IPS-NIHi11 (cell line): Measurements from ENCODE around the gene HPS5.
"Not testable (repeated sequence)": the region's sequence is repeated elsewhere in the genome, so short reads cannot be mapped to it uniquely, and the experiment has no call there.

ENCODE experiments used
- DNase-seq: peaks from one replicate; pipeline ENCODE4 v3.0.0; 2012; ENCODE audit warnings: mixed read lengths, low spot score

Gene HPS5, protein sequence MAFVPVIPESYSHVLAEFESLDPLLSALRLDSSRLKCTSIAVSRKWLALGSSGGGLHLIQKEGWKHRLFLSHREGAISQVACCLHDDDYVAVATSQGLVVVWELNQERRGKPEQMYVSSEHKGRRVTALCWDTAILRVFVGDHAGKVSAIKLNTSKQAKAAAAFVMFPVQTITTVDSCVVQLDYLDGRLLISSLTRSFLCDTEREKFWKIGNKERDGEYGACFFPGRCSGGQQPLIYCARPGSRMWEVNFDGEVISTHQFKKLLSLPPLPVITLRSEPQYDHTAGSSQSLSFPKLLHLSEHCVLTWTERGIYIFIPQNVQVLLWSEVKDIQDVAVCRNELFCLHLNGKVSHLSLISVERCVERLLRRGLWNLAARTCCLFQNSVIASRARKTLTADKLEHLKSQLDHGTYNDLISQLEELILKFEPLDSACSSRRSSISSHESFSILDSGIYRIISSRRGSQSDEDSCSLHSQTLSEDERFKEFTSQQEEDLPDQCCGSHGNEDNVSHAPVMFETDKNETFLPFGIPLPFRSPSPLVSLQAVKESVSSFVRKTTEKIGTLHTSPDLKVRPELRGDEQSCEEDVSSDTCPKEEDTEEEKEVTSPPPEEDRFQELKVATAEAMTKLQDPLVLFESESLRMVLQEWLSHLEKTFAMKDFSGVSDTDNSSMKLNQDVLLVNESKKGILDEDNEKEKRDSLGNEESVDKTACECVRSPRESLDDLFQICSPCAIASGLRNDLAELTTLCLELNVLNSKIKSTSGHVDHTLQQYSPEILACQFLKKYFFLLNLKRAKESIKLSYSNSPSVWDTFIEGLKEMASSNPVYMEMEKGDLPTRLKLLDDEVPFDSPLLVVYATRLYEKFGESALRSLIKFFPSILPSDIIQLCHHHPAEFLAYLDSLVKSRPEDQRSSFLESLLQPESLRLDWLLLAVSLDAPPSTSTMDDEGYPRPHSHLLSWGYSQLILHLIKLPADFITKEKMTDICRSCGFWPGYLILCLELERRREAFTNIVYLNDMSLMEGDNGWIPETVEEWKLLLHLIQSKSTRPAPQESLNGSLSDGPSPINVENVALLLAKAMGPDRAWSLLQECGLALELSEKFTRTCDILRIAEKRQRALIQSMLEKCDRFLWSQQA

GRCh38 chr11:18321969-18322711 is at the start of gene HPS5, which contains the start of gene GTF2H1:
Gene HPS5 (minus strand): TSS chr11:18322140. CDS start chr11:18317858, 4,282 bp downstream.
Gene GTF2H1 (plus strand): TSS chr11:18322567. CDS start chr11:18333075, 10,508 bp downstream.
- peak; percentile 99 for DNase-seq

DNA sequence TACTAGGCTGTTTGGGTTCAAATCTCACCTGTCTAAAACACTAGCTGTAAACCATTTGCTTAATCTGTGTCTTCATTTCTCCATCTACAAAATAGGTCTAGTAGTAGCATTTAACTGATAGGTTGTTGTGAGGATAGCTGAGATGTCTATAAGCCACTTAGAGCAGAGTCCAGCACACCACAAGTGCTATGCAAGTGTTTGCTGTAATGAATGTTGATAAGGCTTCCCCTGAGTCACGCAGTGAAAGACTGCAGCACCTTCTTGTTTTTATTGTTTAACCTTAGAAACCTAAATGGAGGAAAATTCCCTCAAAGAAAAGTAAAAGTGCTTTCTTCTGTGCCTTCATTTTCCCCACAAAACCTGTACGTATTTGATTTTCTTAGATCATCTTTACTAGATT is 49.3 kb upstream of the HPS5 start:
- no peak for DNase-seq

DNA sequence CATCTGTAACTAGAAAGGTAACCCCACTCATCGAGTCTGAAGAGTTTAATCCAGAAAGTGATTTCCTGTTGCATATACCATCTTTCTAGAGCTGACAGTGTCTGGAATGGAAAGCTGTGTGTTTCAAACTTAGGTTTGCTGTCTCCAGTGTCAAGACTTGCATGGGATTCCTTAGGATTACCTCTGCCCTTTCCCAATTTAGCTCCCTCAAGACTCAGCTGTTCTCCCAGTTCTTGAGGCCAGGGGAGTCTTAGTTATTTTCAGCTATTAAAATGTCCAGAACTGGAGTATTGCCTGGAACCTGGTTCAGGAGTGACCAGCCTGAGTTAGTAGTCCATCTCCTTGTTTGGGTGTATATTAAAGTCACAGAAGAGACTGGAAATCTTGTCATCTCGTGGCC is 47.5 kb upstream of the HPS5 start:
- DNase-seq = no peak

DNA sequence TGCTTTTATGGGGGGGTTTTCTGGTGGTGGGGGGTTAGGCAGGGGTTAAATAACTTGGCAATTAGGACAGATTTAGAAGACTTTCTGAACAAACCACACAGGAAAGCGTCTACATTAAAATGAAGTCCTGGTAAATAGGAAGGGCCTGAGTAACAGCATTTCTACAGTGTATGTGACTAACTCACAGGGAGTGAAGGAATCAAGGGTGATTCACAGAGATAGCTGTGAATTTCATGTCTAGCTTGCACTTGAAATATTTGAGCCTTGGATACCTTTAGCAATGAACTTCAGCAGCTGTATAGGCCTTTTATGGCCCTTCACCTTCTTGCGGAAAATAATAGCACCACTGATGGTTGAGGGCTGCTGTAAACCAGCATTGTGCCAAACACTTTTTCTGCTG is 46.3 kb upstream of the HPS5 start:
- no peak for DNase-seq

DNA sequence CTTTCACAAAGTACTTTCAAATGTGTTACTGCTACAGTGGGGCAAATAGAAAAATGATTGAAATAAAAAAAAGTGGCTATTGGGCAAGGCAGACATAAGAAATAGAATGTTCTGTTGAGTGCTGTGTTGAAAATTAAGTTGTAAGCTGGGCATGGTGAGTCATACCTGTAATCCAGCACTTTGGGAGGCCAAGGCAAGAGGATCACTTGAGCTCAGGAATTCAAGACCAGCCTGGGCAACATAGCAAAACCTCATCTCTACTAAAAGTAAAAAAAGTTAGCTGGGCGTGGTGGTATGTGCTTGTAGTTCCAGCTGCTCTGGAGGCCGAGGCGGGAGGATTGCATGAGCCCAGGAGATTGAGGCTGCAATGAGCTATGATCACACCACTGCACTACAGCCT is 45.5 kb upstream of the HPS5 start:
- DNase-seq = no peak

- DNase-seq = no peak
These were observed 44.3 kb upstream of the HPS5 start for GRCh38 chr11:18366286-18366685.

GRCh38 chr11:18365741-18366140 is 43.8 kb upstream of the HPS5 start:
- DNase-seq = no peak

GRCh38 chr11:18364495-18365073 is 42.6 kb upstream of the HPS5 start:
- no peak for DNase-seq

- DNase-seq = no peak
These were observed 39.2 kb upstream of the HPS5 start for GRCh38 chr11:18361154-18361553.

DNA sequence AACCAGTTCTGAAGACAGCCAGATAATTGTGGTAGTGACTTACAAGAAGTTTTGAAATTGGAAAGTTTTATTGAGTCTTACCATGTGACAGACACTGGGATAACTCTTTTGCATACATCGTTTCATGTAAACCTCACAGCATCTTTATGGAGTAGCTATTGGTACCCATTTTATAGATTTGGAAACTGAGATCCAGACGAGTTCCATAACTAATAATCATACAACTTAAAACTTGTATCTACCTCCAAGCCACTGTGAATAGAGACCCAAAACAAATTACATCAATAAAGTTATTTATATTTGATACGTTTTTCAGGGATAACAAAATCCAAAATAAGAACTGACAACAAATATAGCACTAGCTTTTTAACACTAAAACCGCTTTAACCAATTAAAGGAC is 36.7 kb upstream of the HPS5 start:
- no peak for DNase-seq

GRCh38 chr11:18352581-18352980 is 30.6 kb upstream of the HPS5 start:
- no peak for DNase-seq

- no peak for DNase-seq
These were observed 25.7 kb upstream of the HPS5 start for GRCh38 chr11:18347471-18348125.

GRCh38 chr11:18332891-18333290 is 11.0 kb upstream of the HPS5 start:
- no peak for DNase-seq

- peak; percentile 11 for DNase-seq
These were observed 10.4 kb upstream of the HPS5 start for GRCh38 chr11:18332302-18332701.

- no peak for DNase-seq
These were observed 9.0 kb upstream of the HPS5 start for GRCh38 chr11:18330921-18331320.

DNA sequence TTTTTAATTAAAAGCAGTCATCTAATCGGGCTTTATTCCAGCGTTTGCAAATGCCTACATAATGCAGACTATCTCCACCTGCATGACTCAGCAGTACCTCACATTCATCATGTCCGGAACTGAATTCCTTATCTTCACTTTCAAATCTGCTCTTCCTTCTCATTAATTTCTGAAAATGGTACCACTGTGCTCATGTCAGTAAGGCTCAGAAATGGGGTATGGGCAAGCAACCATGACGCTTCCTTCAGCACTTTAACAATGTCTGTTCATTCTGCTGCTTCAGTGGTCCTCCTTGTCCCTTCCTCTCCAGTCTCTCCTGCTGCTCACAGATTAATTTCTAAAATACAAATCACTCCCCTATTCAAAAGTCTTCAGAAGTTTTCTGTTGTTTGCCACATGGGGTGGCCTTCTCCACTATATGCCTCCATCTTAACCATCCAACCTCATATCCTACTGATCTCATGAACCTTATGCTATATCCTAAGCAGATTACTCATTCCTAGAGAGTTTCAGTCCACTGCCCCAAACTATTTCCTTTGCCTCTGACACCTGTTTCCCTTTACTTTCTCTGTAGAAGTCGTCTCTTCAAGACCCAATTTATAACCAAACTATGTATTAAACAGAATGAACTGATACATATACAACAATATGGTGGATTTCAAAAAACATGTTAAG is 7.4 kb upstream of the HPS5 start:
- DNase-seq = no peak

- no peak for DNase-seq
These were observed 2.4 kb upstream of the HPS5 start for GRCh38 chr11:18324381-18324780.

DNA sequence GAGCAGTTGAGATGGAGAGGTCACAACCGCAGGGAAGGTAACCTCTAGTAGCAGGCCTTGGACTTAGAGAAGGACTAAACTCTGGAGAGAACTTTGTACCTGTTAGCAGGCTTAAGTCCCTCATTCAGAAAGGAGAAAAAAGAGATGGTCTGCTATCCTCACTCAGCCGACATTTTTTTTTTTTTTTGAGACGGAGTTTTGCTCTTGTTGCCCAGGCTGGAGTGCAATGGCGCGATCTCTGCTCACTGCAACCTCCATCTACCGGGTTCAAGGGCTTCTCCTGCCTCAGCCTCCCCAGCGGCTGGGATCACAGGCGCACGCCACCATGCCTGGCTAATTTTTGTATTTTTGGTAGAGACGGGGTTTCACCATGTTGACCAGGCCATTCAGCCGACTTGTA is 1.9 kb upstream of the HPS5 start:
- DNase-seq = not testable (repeated sequence)

- peak; percentile 5 for DNase-seq
These were observed 1.1 kb upstream of the HPS5 start for GRCh38 chr11:18322818-18323570.

- DNase-seq = no peak
These were observed 367 bp downstream of the HPS5 start for GRCh38 chr11:18321578-18321968.
